Lower lobe of right lung (tissue), 2 donors: Measurements from ENCODE around the gene ARAP1. TPM values are rescaled to one million over a fixed set of nuclear protein-coding genes. Genes with fewer than 3 reads are reported as not detected.

Experiments used
- ATAC-seq, 2 donors: fragments of 200-7000 bp; cut with Tn5 transposase; one replicate each; pipeline ENCODE4 v1.9.1; 2020 to 2022; ENCODE audit warnings: mild to moderate bottlenecking in 2 of 2, moderate library complexity in 2 of 2
- DNase-seq: peaks from one replicate; pipeline ENCODE4 v3.0.0-alpha.2; 2020
- H3K27ac ChIP-seq: fragments of 200-600 bp; one replicate; pipeline ENCODE4 v1.8.0; 2022
- H3K27me3 ChIP-seq: fragments of 200-600 bp; one replicate; pipeline ENCODE4 v1.8.0; 2022; ENCODE audit warnings: low read depth
- H3K36me3 ChIP-seq: fragments of 200-600 bp; one replicate; pipeline ENCODE4 v1.8.0; 2022; ENCODE audit warnings: mild to moderate bottlenecking
- H3K4me1 ChIP-seq: fragments of 200-600 bp; one replicate; pipeline ENCODE4 v1.8.0; 2022
- H3K4me3 ChIP-seq: fragments of 200-600 bp; one replicate; pipeline ENCODE4 v1.8.0; 2022; ENCODE audit warnings: mild to moderate bottlenecking
- H3K9me3 ChIP-seq: fragments of 200-600 bp; one replicate; pipeline ENCODE4 v1.8.0; 2022
- CTCF ChIP-seq: fragments of 200-600 bp; IDR thresholded peaks from one replicate; pipeline ENCODE4 v1.8.0; 2022; ENCODE audit warnings: antibody characterized with exemption, mild to moderate bottlenecking
- intact Hi-C: fragments of 100-400 bp; cut with DNase I; formaldehyde crosslinking; loops from one replicate; pipeline ENCODE4 v1.11.0; 2022
- total RNA-seq: library from RNA; stranded (reverse); fragmentation: NEBNext Ultra II Directional; extraction: Animal tissue kit (Norgen Biotek cat#: 25700); gene quantifications from one replicate; pipeline ENCODE4 v1.2.1, GENCODE V29; 2021
- donor health status: DM: no; HTN: yes; CAD: no; lungs with severe emphysema.

Gene ARAP1
- total RNA-seq, 1 donor from 2014 or later = 276 TPM

- DNase-seq = no peak
- intact Hi-C loops = loop anchor here (10.0 kb wide), 1 partner anchor 57 kb away; the partner anchor contains the start of gene STARD10
- no peak for ATAC-seq
- no peaks in the 10 kb centered on the region for H3K36me3 ChIP-seq
- peaks cover 99% of the 10 kb centered on the region for H3K4me1 ChIP-seq
- H3K4me3 ChIP-seq = peak overlapping the region; percentile 41
- no peaks in the 10 kb centered on the region for H3K27me3 ChIP-seq
- H3K27ac ChIP-seq = peak overlapping the region; percentile 86
- no peak for TF ChIP-seq CTCF
- H3K9me3 ChIP-seq = no peaks in the 10 kb centered on the region
Observed at GRCh38 chr11:72737336-72737735, 14.9 kb downstream of the ARAP1 start.

- intact Hi-C loops = loop anchor here (10.0 kb wide), 1 partner anchor 58 kb away; the partner anchor contains the start of gene STARD10
- no peaks in the 10 kb centered on the region for H3K27me3 ChIP-seq
- H3K4me1 ChIP-seq = peaks cover 92% of the 10 kb centered on the region
- peak; percentile 86 for DNase-seq
- peak overlapping the region; percentile 41 for H3K4me3 ChIP-seq
- TF ChIP-seq CTCF = no peak
- peak; percentile 68 to 78 for ATAC-seq
- peaks cover 6% of the 10 kb centered on the region for H3K36me3 ChIP-seq
- peak overlapping the region; percentile 86 for H3K27ac ChIP-seq
- no peaks in the 10 kb centered on the region for H3K9me3 ChIP-seq
Observed at GRCh38 chr11:72736452-72737069, 15.6 kb downstream of the ARAP1 start.

DNA sequence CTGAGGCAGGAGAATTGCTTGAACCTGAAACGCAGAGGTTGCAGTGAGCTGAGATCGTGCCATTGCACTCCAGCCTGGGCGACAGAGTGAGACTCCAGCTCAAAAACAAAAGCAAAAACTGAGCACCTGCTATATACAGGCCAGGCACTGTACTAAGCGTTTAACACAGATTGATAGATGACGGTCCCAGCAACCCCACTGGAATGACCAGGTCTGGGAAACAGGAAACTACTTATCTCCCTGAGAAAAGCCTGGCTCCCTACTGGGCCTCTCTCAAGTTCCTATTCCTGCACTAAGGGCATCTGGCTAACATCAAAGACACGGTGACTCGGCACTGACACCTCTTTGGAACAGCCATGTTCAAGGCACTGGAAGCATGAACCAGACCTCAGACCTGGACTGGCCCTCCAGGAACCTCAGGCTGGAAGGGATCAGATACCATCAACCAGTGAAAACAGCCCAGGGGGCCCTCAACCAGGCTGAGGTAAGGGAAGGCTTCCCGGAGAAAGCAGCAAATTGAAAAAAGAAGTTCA, 16.6 kb downstream of the ARAP1 start:
- Histone ChIP-seq H3K27me3 (no peaks in the 10 kb centered on the region), H3K9me3 (no peaks in the 10 kb centered on the region), H3K36me3 (peaks cover 6% of the 10 kb centered on the region), H3K27ac (peak overlapping the region; percentile 86), H3K4me1 (peaks cover 82% of the 10 kb centered on the region), H3K4me3 (peak overlapping the region; percentile 41)
- ATAC-seq (peak in 1 of 2 donors; percentile 3), DNase-seq (no peak)
- no peak for TF ChIP-seq CTCF
- intact Hi-C loops = loop anchor here (10.0 kb wide), 1 partner anchor 59 kb away; the partner anchor contains the start of gene STARD10

- peaks cover 13% of the 10 kb centered on the region for H3K36me3 ChIP-seq
- no peaks in the 10 kb centered on the region for H3K9me3 ChIP-seq
- no peak overlapping the region for H3K27ac ChIP-seq
- intact Hi-C loops = loop anchor here (10.0 kb wide), 1 partner anchor 62 kb away; the partner anchor contains the start of gene STARD10
- TF ChIP-seq CTCF = no peak
- H3K4me1 ChIP-seq = peaks cover 65% of the 10 kb centered on the region
- no peak for ATAC-seq
- no peaks in the 10 kb centered on the region for H3K27me3 ChIP-seq
- H3K4me3 ChIP-seq = no peak overlapping the region
- DNase-seq = no peak
Observed at GRCh38 chr11:72732329-72732728, 19.9 kb downstream of the ARAP1 start.

- TF ChIP-seq CTCF = no peak
- no peaks in the 10 kb centered on the region for H3K9me3 ChIP-seq
- peaks cover 52% of the 10 kb centered on the region for H3K4me1 ChIP-seq
- H3K36me3 ChIP-seq = peaks cover 25% of the 10 kb centered on the region
- no peaks in the 10 kb centered on the region for H3K27me3 ChIP-seq
- DNase-seq (no peak), ATAC-seq (no peak)
- no peak overlapping the region for H3K27ac ChIP-seq
- intact Hi-C loops = loop anchor here (10.0 kb wide), 1 partner anchor 64 kb away; the partner anchor contains the start of gene STARD10
- H3K4me3 ChIP-seq = no peak overlapping the region
Observed at GRCh38 chr11:72730737-72731136, 21.5 kb downstream of the ARAP1 start.
